NCI-H1105 treated with DMSO at 0.1 percent for 48 hours (cell line): Measurements from ENCODE around the gene ZNF565.
"Not testable (repeated sequence)": the region's sequence is repeated elsewhere in the genome, so short reads cannot be mapped to it uniquely, and the experiment has no call there.

Source experiments
- DNase-seq: peaks from one replicate; lab custom pipeline; 2025; lab: John Stamatoyannopoulos, UW

ZNF565 gene

GRCh38 chr19:36212895-36213294 lies 1.6 kb downstream of the ZNF565 start:
- DNase-seq = no peak

DNA sequence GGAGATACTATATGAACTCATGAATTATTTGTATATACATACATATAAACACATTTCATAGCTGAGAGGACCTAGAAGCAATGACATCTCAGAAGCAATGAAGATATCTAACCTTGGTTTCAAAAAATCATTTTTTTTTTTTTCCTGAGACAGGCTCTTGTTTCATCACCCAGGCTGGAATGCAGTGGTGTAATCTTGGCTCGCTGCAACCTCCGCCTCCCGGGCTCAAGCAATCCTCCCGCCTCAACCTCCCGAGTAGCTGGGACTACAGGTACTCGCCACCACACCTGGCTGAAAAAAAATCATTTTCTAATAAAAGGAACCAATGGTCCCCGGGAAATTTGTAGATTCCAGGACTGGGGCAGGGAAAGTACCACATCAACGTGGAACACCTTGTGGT lies 4.0 kb downstream of the ZNF565 start:
- no peak for DNase-seq

DNA sequence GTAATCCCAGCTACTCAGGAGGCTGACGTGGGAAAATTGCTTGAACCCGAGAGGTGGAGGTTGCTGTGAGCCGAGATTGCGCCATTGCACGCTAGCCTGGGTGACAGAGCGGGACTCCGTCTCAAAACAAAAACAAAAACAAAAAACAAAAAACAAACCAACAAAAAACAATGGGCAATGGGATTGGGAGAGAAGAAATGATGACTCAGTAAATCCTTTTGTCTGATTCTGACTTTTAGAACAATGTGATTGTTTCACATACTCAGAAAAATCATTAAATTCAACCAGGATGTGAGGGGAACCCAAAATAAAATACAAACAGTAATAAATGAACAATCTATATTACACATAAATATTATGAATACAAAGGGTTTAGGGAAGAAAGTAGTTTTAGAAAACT lies 5.1 kb downstream of the ZNF565 start:
- DNase-seq = no peak

DNA sequence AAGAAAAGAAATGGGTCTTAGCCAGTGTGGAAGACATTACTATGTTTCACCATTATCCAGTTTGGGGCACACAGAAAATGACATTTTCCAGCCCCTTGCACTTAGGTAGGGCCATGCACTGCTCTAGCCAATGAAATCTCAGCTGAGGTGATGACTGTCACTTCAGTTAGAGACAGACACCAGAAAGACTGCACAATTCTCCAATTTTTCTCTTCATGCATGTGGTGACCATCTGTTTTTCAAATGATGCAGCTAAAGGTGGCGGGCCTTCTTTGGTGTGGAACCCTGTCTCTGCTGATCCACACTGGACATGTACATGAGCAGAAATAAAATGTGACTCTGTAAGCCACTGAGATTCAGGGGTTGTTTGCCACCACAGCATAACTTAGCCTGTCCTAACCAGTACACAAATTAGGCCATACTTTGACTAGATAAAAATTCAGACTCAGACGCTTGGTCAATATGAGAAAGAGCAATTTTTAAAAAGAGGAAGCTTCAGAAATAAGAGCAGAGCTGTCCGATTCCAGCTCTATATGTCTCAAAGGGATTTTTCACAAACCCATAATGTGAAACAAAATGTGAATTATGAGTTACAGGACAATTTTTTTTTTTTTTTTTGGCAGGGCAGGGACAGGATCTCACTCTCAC lies 6.7 kb downstream of the ZNF565 start:
- DNase-seq = no peak

GRCh38 chr19:36203293-36203692 lies 11.2 kb downstream of the ZNF565 start:
- DNase-seq = no peak

DNA sequence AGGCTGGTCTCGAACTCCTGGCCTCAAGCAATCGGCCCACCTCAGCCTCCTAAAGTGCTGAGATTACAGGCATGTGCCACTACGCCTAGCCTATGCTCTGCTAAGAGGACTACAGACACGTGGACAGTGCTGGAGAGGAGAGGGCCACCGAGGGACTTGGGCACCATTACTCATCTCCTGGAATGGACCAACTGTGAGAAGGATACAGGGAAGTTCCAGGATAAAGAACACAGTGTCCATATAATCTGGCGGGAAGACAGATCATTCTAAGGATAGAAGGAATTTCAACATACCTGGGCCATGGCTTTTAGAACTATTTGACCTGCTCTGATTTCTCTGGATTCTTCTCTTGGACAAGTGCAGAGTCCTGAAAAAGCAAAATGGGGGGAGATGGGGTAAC lies 12.8 kb downstream of the ZNF565 start:
- no peak for DNase-seq

DNA sequence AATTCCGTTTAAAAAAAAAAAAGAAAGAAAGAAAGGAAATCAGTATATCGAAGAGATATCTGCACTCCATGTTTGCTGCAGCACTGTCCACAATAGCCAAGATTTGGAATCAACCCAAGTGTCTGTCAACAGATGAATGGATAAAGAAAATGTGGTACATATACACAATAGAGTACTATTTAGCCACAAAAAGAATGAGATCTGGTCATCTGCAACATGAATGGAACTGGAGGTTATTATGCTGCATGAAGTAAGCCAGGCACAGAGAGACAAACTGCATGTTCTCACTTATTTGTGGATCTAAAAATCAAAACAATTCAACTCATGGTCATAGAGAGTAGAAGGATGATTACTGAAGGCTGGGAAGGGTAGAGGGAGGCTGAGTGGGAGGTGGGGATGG lies 16.3 kb downstream of the ZNF565 start:
- no peak for DNase-seq

- no peak for DNase-seq
Observed at GRCh38 chr19:36196249-36196648, 18.2 kb downstream of the ZNF565 start.

DNA sequence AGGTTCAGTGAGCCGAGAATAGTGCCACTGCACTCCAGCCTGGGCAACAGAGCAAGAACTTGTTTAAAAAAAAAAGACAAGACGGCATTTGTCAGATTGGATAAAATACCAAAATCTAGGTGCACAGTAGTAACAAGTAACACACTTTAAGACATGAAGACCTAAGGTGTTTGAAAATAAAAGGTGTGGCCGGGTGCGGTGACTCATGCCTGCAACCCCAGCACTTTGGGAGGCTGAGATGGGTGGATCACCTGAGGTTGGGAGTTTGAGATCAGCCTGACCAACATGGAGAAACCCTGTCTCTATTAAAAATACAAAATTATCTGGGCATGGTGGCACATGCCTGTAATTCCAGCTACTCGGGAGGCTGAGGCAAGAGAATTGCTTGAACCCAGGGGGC lies 27.7 kb downstream of the ZNF565 start:
- not testable (repeated sequence) for DNase-seq

DNA sequence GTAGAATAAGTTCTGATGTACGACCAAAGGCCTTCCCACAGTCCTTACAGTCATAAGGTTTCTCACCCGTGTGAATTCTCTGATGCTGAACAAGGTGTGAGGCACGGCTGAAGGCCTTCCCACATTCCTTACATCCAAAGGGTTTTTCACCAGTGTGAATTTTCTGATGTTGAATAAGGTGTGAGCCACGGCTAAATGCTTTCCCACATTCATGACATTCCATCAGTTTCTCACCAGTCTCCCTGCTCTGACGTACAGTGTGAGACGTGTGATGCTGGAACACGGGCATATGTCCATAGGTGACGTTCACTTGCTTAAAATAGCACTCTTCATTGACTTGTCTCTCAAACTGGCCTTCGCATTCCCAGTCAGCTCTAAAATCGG lies 31.2 kb downstream of the ZNF565 start:
- no peak for DNase-seq

GRCh38 chr19:36182612-36183244 lies 31.7 kb downstream of the ZNF565 start:
- DNase-seq = no peak

DNA sequence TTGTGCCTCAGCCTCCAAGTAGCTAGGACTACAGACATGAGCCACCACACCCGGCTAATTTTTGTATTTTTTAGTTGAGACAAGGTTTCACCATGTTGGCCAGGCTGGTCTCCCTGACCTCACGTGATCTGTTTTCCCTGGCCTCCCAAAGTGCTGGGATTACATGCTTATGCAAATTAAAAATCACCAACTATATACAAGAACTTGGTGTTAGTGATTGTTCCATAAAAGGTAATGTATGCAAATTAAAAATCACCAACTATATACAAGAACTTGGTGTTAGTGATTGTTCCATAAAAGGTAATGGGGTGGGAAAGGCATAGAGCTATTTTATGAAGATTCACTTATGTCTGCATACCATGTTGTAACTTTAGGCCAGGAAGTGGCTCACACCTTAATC lies 35.4 kb downstream of the ZNF565 start:
- DNase-seq = not testable (repeated sequence)

- DNase-seq = not testable (repeated sequence)
Observed at GRCh38 chr19:36173846-36174245, 40.6 kb downstream of the ZNF565 start.

- DNase-seq = no peak
Observed at GRCh38 chr19:36172852-36173251, 41.6 kb downstream of the ZNF565 start.

DNA sequence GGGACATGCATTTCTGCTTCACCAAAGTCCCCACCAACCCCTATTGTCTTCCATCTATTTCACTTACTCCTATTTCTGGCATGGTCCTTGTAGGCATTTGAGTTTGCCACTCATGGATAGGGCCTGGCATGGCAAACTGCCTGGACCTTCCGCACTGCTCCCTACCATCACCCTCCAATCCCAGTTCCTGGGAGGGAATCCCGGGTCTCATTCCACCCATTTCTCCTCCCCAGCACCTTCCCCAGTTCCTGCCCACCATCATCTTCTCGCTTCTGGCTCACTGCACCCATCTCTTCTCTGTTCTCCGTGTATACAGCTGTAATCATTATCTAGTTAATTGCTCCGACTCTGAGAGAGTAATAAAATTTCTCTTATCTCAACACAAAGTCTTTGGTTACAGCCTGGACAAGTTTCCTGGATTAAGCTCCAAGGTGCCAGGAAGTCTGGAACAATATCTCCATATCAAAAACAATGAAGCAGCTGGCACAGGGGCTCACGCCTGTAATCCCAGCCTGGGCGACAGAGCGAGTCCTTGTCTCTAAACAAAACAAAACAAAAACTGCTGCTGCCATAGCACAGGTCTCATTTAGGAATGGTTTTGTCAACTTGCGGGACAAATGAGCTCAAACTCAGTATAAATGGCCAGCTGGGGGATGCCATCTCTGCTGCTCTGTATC lies 45.2 kb downstream of the ZNF565 start:
- DNase-seq = peak; percentile 95

DNA sequence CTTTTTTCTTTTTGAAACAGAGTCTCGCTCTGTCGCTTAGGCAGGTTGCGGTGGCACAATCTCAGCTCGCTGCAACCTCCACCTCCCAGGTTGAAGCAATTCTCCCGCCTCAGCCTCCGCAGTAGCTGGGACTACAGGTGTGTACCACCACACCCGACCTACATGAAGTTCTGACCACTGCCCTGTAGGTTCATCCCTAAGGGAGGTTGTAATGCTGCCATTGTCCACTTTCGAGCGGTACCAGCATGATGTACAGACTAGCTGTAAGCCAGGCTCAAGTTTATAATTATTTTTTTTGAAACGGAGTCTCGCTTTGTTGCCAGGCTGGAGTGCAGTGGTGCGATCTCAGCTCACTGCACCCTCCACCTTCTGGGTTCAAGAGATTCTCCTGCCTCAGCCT lies 50.7 kb downstream of the ZNF565 start:
- no peak for DNase-seq

DNA sequence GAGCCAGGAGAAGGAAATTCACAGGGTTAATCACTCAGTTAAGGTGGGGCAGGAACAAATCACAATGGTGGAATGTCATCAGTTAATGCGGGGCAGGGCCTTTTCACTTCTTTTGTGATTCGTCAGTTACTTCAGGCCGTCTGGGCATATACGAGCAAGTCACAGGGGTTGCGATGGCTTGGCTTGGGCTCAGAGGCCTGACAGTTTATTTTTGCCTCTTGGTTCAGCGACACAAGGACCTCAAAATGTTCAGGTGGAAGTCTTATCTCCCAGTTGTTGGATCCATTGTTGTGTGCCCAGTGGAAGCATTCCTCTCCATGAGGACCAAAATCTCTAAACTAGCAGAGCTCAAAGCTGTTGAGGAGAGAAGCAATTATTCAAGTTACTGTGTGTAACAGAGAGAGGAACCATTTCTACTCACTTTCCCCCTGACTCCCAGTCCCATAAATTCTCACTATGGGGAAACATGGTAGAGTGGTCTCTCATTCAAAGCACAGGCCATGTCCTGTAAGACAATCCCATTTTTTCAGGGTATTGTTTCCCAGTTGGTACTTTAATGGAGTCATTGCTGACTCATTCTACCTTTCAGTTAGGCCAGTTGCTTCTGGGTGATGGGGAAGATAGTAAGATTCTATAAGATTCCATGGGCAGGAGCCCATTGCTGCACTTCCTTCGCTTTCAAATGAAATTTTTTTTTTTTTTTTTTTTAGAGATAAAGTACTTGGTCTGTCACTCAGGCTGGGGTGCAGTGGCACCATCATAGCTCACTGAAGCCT lies 53.5 kb downstream of the ZNF565 start:
- no peak for DNase-seq

DNA sequence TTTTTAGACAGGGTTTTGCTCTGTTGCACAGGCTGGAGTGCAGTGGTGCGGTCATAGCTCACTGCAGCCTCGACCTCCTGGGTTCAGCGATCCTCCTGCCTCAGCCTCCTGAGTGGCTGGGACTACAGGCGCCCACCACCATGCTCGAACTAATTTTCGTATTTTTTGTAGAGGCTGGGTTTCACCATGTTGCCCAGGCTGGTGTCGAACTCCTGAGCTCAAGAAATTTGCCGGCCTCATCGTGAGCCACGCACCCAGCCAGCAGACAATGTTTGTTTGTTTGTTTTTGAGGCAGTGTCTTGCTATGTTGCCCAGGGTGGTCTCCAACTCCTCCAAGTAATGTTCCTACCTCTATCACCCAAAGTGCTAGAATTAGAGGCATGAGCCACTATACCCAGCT lies 61.3 kb downstream of the ZNF565 start:
- no peak for DNase-seq

DNA sequence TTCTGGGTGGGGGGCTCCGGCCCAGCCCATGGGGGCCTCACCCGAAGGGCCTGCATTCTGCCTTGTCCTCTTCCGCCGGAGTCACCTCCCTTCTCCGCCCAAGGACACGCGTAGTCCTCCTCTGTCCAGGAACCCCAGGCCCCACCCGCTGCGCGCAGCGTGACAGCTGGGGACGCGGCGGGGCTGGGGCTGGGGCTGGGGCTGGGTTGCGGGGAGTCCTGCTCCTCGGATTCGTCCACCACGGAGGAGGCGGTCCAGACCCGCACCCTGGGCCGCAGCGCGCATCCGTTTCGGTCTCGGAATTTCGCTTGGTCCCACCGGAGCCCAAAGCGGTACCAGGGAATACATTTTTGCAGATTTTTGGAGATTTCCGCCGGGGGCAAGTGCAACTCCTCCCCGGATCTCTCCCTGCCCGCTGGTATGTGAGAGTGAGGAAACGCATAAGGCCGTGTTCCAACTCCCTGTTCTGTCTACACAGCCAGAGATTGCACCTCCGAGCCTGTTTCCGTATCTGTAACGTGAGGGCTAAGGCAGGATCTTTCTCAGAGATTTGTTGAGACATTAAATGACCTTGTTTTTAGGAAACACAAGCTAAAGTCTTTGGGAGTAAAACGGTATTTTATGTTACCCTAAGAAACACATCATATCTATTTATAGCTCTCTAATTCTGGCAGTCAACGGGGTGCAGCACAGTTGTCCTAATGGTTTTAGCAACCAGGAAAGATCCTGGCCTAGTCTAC lies 61.9 kb downstream of the ZNF565 start, which contains the start of gene COX7A1:
TSS of gene COX7A1 (minus strand) at position 96 of the 740 bp plus-strand sequence. CDS start at position 56, 40 bp downstream.
- DNase-seq = no peak

DNA sequence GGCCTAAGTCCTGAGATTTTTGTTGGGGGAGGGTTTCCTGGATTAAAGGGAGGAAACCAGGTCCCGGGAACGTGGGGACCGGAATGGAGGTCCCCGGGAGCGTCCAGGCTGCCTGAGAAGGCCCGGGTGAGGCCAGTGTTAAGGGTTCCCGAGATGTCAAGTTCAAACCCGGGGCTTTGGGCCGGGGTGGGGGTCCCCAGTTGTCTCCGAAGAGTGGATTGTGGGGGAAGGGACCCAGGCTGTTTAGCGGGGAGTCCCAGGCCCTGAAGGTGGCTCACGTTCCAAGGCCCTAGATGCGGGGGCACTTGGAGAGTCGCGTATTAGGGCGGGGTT lies 62.5 kb downstream of the ZNF565 start:
- no peak for DNase-seq

- no peak for DNase-seq
Observed at GRCh38 chr19:36151144-36152018, 63.1 kb downstream of the ZNF565 start.
